ENCODE measurements around the gene ESYT2. TPM values are rescaled to one million over a fixed set of nuclear protein-coding genes. Genes with fewer than 3 reads are reported as not detected.

ESYT2 gene
- total and polyA plus RNA-seq, 2 of the 4 experiments (the other 2 are of a cell fraction) = 26.7 to 69.9 TPM

- no peak overlapping the region for H4K91ac ChIP-seq (ENCODE audit: insufficient read depth, low read depth, low read length)
- no peak overlapping the region for H3K4ac ChIP-seq (ENCODE audit: low read depth, low read length)
- BruUV-seq (replicated peaks) = no TSS peak
- ATAC-seq (ENCODE audit: low read depth) (no peak), DNase-seq (no peak)
- H2BK5ac ChIP-seq (ENCODE audit: low read depth, low read length, poor library complexity, severe bottlenecking) = no peak overlapping the region
- WGBS, 2 experiments (ENCODE audit: extremely low coverage in 2 of 2, insufficient read length in 1 of 2) = 83% methylated on average over 8 of the region's 21 CpGs; no CpG with 5 or more reads in 1 of the 2 experiments
- H3K4me1 ChIP-seq (ENCODE audit: control insufficient read depth, insufficient read depth, low read length) = peaks cover 6% of the 10 kb centered on the region
- H2BK15ac ChIP-seq (ENCODE audit: low read depth, low read length) = no peak overlapping the region
- no peak for TF ChIP-seq FOS (IDR thresholded peaks at IDR 0.05; ENCODE audit: low read depth, low read length)
- no peak for TF ChIP-seq MAFK (IDR thresholded peaks at IDR 0.05; ENCODE audit: low read depth, low read length)
- no peak for TF ChIP-seq CTCF (conservative IDR thresholded peaks at IDR 0.05; ENCODE audit: low read depth, low read length)
- TF ChIP-seq BHLHE40 (IDR thresholded peaks at IDR 0.05; ENCODE audit: low read depth, low read length) = no peak
- H4K5ac ChIP-seq (ENCODE audit: low read depth, low read length) = no peak overlapping the region
- no peak overlapping the region for H2AFZ ChIP-seq (replicated peaks; ENCODE audit: low read length, poor library complexity)
- no peak overlapping the region for H4K8ac ChIP-seq (ENCODE audit: low read depth in 2 of 2, low read length in 2 of 2)
- H2BK20ac ChIP-seq (ENCODE audit: low read depth, low read length) = no peak overlapping the region
- ChIA-PET CTCF (no interaction called here), POLR2A (ENCODE audit: unreplicated experiment) (no interaction called here)
- dilution Hi-C loops (cut with HindIII; ENCODE audit: low sequenced_read_pairs, unreplicated experiment) = no loop called here
- H3K4me3 ChIP-seq (ENCODE audit: insufficient read depth, low read depth, low read length) = no peak overlapping the region
- no peak overlapping the region for H3K14ac ChIP-seq (replicated peaks; ENCODE audit: low read depth, low read length)
- peaks cover 27 to 70% of the 10 kb centered on the region in 2 experiments for H3K79me1 ChIP-seq (ENCODE audit: low read depth in 1 of 2, low read length in 2 of 2)
- peaks cover under 1% of the 10 kb centered on the region for H3K9me1 ChIP-seq (ENCODE audit: insufficient read depth, low read length)
- no peak overlapping the region for H2AK9ac ChIP-seq (replicated peaks; ENCODE audit: low read depth, low read length, poor library complexity)
- no peak overlapping the region for H3K27ac ChIP-seq (ENCODE audit: insufficient read depth, low read length)
- intact Hi-C loops (cut with micrococcal nuclease) = no loop called here
- no peak overlapping the region for H3K4me2 ChIP-seq (ENCODE audit: low read depth, low read length)
- H3K56ac ChIP-seq (ENCODE audit: extremely low read depth, insufficient read depth, low read length) = no peak overlapping the region
- H2BK120ac ChIP-seq (ENCODE audit: low read depth, low read length) = no peak overlapping the region
- H4K20me1 ChIP-seq (ENCODE audit: insufficient read depth, low read length) = peaks cover 11% of the 10 kb centered on the region; the same call in 1 of the 2 replicates
- in situ Hi-C loops (cut with MboI; ENCODE audit: low sequenced_read_pairs) = no loop called here
- H3K18ac ChIP-seq (ENCODE audit: low read depth, low read length) = no peak overlapping the region
- no peak overlapping the region for H3K23ac ChIP-seq (ENCODE audit: low read depth, low read length)
- H3K9ac ChIP-seq (ENCODE audit: low read depth, low read length) = no peak overlapping the region
- no peaks in the 10 kb centered on the region for H3K9me3 ChIP-seq (ENCODE audit: control insufficient read depth, insufficient read depth, low read length)
- H3K36me3 ChIP-seq (ENCODE audit: control insufficient read depth, insufficient read depth, low read length) = peaks cover 4% of the 10 kb centered on the region; the same call in 1 of the 2 replicates
- no peaks in the 10 kb centered on the region for H3K27me3 ChIP-seq (ENCODE audit: control insufficient read depth, insufficient read depth, low read length)
- no peak overlapping the region for H2AK5ac ChIP-seq (ENCODE audit: low read depth, low read length)
Observed at GRCh38 chr7:158805937-158806336, 23.4 kb downstream of the ESYT2 start.
